Colonic mucosa (tissue), 4 donors: Measurements from ENCODE around the gene IDI1. TPM values are rescaled to one million over a fixed set of nuclear protein-coding genes. Genes with fewer than 3 reads are reported as not detected.

Experiments used
- DNase-seq: peaks from one replicate; pipeline ENCODE4 v3.0.0-alpha.2; 2020
- H3K27ac ChIP-seq: fragments of 200-600 bp; one replicate; pipeline ENCODE4 v1.8.0; 2021
- H3K27me3 ChIP-seq: fragments of 200-600 bp; one replicate; pipeline ENCODE4 v1.8.0; 2021
- H3K36me3 ChIP-seq: fragments of 200-600 bp; one replicate; pipeline ENCODE4 v1.8.0; 2021
- H3K4me1 ChIP-seq: fragments of 200-600 bp; one replicate; pipeline ENCODE4 v1.8.0; 2021; ENCODE audit warnings: mild to moderate bottlenecking
- H3K4me3 ChIP-seq: fragments of 200-600 bp; one replicate; pipeline ENCODE4 v1.8.0; 2021
- H3K9ac ChIP-seq, 2 donors: one replicate each; pipeline ENCODE4 v1.7.0; 2013; ENCODE audit warnings: control low read depth in 2 of 2, low read depth in 2 of 2, low read length in 2 of 2
- H3K9me3 ChIP-seq: fragments of 200-600 bp; one replicate; pipeline ENCODE4 v1.8.0; 2021
- CTCF ChIP-seq: fragments of 200-600 bp; IDR thresholded peaks from one replicate; pipeline ENCODE4 v1.8.0; 2022; ENCODE audit warnings: antibody characterized with exemption, mild to moderate bottlenecking
- intact Hi-C: fragments of 100-400 bp; cut with DNase I; formaldehyde crosslinking; loops from one replicate; pipeline ENCODE4 v1.14.1; 2022
- total RNA-seq, 2 donors: library from RNA; stranded (reverse); fragmentation: NEBNext Ultra II Directional in 1 of 2; extraction: Animal tissue kit (Norgen Biotek cat#: 25700) in 1 of 2; gene quantifications; one replicate each; pipeline ENCODE4 v1.2.1, GENCODE V29; 2021
- donor health status: healthy.
- donor health status: DM: no; HTN: no; CAD: no.
- donor health status: DM: no; HTN: no; CAD: no.

The IDI1 gene
- total RNA-seq, 2 donors from 2014 or later: 41.3 to 142 TPM

DNA sequence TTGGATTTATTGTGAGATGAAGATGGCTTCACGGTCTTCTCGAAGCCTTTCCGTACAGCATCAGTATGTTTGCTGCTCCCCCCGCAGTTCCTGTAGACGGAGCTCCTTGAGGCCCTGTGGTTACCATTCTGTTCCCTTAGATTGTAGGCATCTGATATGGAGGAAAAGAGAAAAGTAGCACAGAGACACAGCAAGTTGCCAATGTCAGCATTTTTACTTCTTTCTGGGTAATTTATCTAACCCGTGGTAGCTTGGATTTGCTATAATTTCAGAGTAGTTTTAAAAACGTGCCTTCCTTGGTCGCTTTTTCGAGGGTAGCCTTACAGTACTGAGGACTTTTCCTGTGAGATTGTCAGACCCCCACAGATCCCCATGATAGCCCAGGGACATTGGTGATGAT, 44.8 kb upstream of the IDI1 start:
- peaks cover 7% of the 10 kb centered on the region for H3K36me3 ChIP-seq
- H3K27me3 ChIP-seq: no peaks in the 10 kb centered on the region
- no peaks in the 10 kb centered on the region for H3K9me3 ChIP-seq
- H3K9ac ChIP-seq: no peak overlapping the region
- intact Hi-C loops: no loop called here
- no peak for DNase-seq
- H3K4me1 ChIP-seq: no peaks in the 10 kb centered on the region
- no peak overlapping the region for H3K27ac ChIP-seq
- no peak for TF ChIP-seq CTCF
- no peak overlapping the region for H3K4me3 ChIP-seq

- H3K4me1 ChIP-seq: no peaks in the 10 kb centered on the region
- intact Hi-C loops: no loop called here
- no peak overlapping the region for H3K4me3 ChIP-seq
- TF ChIP-seq CTCF: no peak
- H3K27me3 ChIP-seq: no peaks in the 10 kb centered on the region
- H3K9ac ChIP-seq: no peak overlapping the region
- no peaks in the 10 kb centered on the region for H3K9me3 ChIP-seq
- DNase-seq: no peak
- no peak overlapping the region for H3K27ac ChIP-seq
- H3K36me3 ChIP-seq: peaks cover 13% of the 10 kb centered on the region
These were observed 41.8 kb upstream of the IDI1 start for GRCh38 chr10:1090696-1091095.

GRCh38 chr10:1089017-1089689, 40.2 kb upstream of the IDI1 start:
- no peak overlapping the region for H3K9ac ChIP-seq
- DNase-seq: no peak
- no peak for TF ChIP-seq CTCF
- intact Hi-C loops: no loop called here
- no peaks in the 10 kb centered on the region for H3K4me1 ChIP-seq
- H3K27ac ChIP-seq: no peak overlapping the region
- no peaks in the 10 kb centered on the region for H3K9me3 ChIP-seq
- peaks cover 19% of the 10 kb centered on the region for H3K36me3 ChIP-seq
- no peak overlapping the region for H3K4me3 ChIP-seq
- H3K27me3 ChIP-seq: no peaks in the 10 kb centered on the region

DNA sequence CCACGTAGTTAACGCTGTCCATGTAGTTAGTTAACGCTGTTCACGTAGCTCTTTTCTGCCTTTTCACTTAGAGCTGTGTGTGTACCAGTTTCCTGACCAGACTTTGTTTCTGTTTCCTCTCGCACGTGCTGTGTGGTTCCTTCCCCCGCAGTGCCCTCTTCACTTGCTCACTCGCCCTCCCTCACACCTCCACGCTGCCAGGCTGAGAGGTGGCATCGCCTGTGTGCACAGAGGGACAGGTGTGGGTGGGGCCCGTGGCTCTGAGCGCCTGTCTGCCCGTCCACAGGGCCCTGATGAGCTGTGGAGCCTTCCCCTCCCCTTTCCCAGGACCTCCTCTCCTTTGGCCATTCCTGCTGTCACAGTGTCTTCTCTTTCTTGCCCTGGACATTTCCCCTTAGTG, 37.9 kb upstream of the IDI1 start:
- no peak for DNase-seq
- TF ChIP-seq CTCF: no peak
- peaks cover 19% of the 10 kb centered on the region for H3K36me3 ChIP-seq
- H3K27me3 ChIP-seq: no peaks in the 10 kb centered on the region
- no peaks in the 10 kb centered on the region for H3K4me1 ChIP-seq
- H3K9me3 ChIP-seq: no peaks in the 10 kb centered on the region
- intact Hi-C loops: no loop called here
- no peak overlapping the region for H3K9ac ChIP-seq
- H3K27ac ChIP-seq: no peak overlapping the region
- H3K4me3 ChIP-seq: no peak overlapping the region

- H3K4me1 ChIP-seq: no peaks in the 10 kb centered on the region
- peaks cover 12% of the 10 kb centered on the region for H3K36me3 ChIP-seq
- DNase-seq: no peak
- TF ChIP-seq CTCF: no peak
- intact Hi-C loops: no loop called here
- H3K27ac ChIP-seq: no peak overlapping the region
- no peaks in the 10 kb centered on the region for H3K27me3 ChIP-seq
- no peak overlapping the region for H3K9ac ChIP-seq
- no peaks in the 10 kb centered on the region for H3K9me3 ChIP-seq
- no peak overlapping the region for H3K4me3 ChIP-seq
These were observed 36.3 kb upstream of the IDI1 start for GRCh38 chr10:1085258-1085657.
